ENCODE measurements around the gene ZYX.

ZYX gene

GRCh38 chr7:143352531-143353002, 28.6 kb upstream of the ZYX start:
- Histone ChIP-seq H3K4me3 (ENCODE audit: low read length in 2 of 2) (no peak overlapping the region), H3K9ac (ENCODE audit: low read length in 2 of 2) (no peak overlapping the region), H3K36me3 (ENCODE audit: control insufficient read depth in 2 of 2, insufficient read depth in 2 of 2, low read length in 2 of 2) (no peaks in the 10 kb centered on the region), H3K4me1 (ENCODE audit: control insufficient read depth, insufficient read depth, low read length) (no peaks in the 10 kb centered on the region), H3K9me3 (ENCODE audit: control insufficient read depth in 2 of 2, low read length in 2 of 2) (no peaks in the 10 kb centered on the region), H3K27ac (ENCODE audit: low read length) (no peak overlapping the region), H3K27me3 (ENCODE audit: control insufficient read depth in 1 of 2, insufficient read depth in 2 of 2, low read length in 2 of 2) (peaks cover 0 to 5% of the 10 kb centered on the region in 2 donors)

- peaks cover 0 to 7% of the 10 kb centered on the region in 2 donors for H3K27me3 ChIP-seq (ENCODE audit: control insufficient read depth in 1 of 2, insufficient read depth in 2 of 2, low read length in 2 of 2)
- no peak overlapping the region for H3K27ac ChIP-seq (ENCODE audit: low read length)
- no peaks in the 10 kb centered on the region for H3K36me3 ChIP-seq (ENCODE audit: control insufficient read depth in 2 of 2, insufficient read depth in 2 of 2, low read length in 2 of 2)
- H3K4me1 ChIP-seq (ENCODE audit: control insufficient read depth, insufficient read depth, low read length), result no peaks in the 10 kb centered on the region
- H3K9me3 ChIP-seq (ENCODE audit: control insufficient read depth in 2 of 2, low read length in 2 of 2), result no peaks in the 10 kb centered on the region
- no peak overlapping the region for H3K4me3 ChIP-seq (ENCODE audit: low read length in 2 of 2)
- no peak overlapping the region for H3K9ac ChIP-seq (ENCODE audit: low read length in 2 of 2)
Observed at GRCh38 chr7:143354376-143354775, 26.8 kb upstream of the ZYX start.

- H3K27me3 ChIP-seq (ENCODE audit: control insufficient read depth in 1 of 2, insufficient read depth in 2 of 2, low read length in 2 of 2), result peaks cover 6 to 8% of the 10 kb centered on the region in 2 donors
- no peak overlapping the region for H3K4me3 ChIP-seq (ENCODE audit: low read length in 2 of 2)
- H3K4me1 ChIP-seq (ENCODE audit: control insufficient read depth, insufficient read depth, low read length), result no peaks in the 10 kb centered on the region
- no peak overlapping the region for H3K9ac ChIP-seq (ENCODE audit: low read length in 2 of 2)
- no peaks in the 10 kb centered on the region for H3K36me3 ChIP-seq (ENCODE audit: control insufficient read depth in 2 of 2, insufficient read depth in 2 of 2, low read length in 2 of 2)
- H3K9me3 ChIP-seq (ENCODE audit: control insufficient read depth in 2 of 2, low read length in 2 of 2), result no peaks in the 10 kb centered on the region
- no peak overlapping the region for H3K27ac ChIP-seq (ENCODE audit: low read length)
Observed at GRCh38 chr7:143354965-143355364, 26.2 kb upstream of the ZYX start.

- H3K27ac ChIP-seq (ENCODE audit: low read length), result no peak overlapping the region
- peaks cover 6 to 11% of the 10 kb centered on the region in 2 donors for H3K27me3 ChIP-seq (ENCODE audit: control insufficient read depth in 1 of 2, insufficient read depth in 2 of 2, low read length in 2 of 2)
- H3K9me3 ChIP-seq (ENCODE audit: control insufficient read depth in 2 of 2, low read length in 2 of 2), result no peaks in the 10 kb centered on the region
- H3K4me3 ChIP-seq (ENCODE audit: low read length in 2 of 2), result no peak overlapping the region
- no peaks in the 10 kb centered on the region for H3K4me1 ChIP-seq (ENCODE audit: control insufficient read depth, insufficient read depth, low read length)
- no peak overlapping the region for H3K9ac ChIP-seq (ENCODE audit: low read length in 2 of 2)
- no peaks in the 10 kb centered on the region for H3K36me3 ChIP-seq (ENCODE audit: control insufficient read depth in 2 of 2, insufficient read depth in 2 of 2, low read length in 2 of 2)
Observed at GRCh38 chr7:143355450-143356385, 25.4 kb upstream of the ZYX start.

- Histone ChIP-seq H3K27ac (ENCODE audit: low read length) (no peak overlapping the region), H3K4me3 (ENCODE audit: low read length in 2 of 2) (no peak overlapping the region), H3K9ac (ENCODE audit: low read length in 2 of 2) (no peak overlapping the region), H3K27me3 (ENCODE audit: control insufficient read depth in 1 of 2, insufficient read depth in 2 of 2, low read length in 2 of 2) (peaks cover 11 to 14% of the 10 kb centered on the region in 2 donors), H3K4me1 (ENCODE audit: control insufficient read depth, insufficient read depth, low read length) (no peaks in the 10 kb centered on the region), H3K36me3 (ENCODE audit: control insufficient read depth in 2 of 2, insufficient read depth in 2 of 2, low read length in 2 of 2) (no peaks in the 10 kb centered on the region), H3K9me3 (ENCODE audit: control insufficient read depth in 2 of 2, low read length in 2 of 2) (no peaks in the 10 kb centered on the region)
Observed at GRCh38 chr7:143356414-143357050, 24.6 kb upstream of the ZYX start.

GRCh38 chr7:143358626-143359025, 22.5 kb upstream of the ZYX start:
- no peaks in the 10 kb centered on the region for H3K36me3 ChIP-seq (ENCODE audit: control insufficient read depth in 2 of 2, insufficient read depth in 2 of 2, low read length in 2 of 2)
- no peaks in the 10 kb centered on the region for H3K9me3 ChIP-seq (ENCODE audit: control insufficient read depth in 2 of 2, low read length in 2 of 2)
- H3K27ac ChIP-seq (ENCODE audit: low read length), result no peak overlapping the region
- no peak overlapping the region for H3K9ac ChIP-seq (ENCODE audit: low read length in 2 of 2)
- no peak overlapping the region for H3K4me3 ChIP-seq (ENCODE audit: low read length in 2 of 2)
- H3K27me3 ChIP-seq (ENCODE audit: control insufficient read depth in 1 of 2, insufficient read depth in 2 of 2, low read length in 2 of 2), result peaks cover 21 to 29% of the 10 kb centered on the region in 2 donors
- peaks cover 8% of the 10 kb centered on the region for H3K4me1 ChIP-seq (ENCODE audit: control insufficient read depth, insufficient read depth, low read length)

DNA sequence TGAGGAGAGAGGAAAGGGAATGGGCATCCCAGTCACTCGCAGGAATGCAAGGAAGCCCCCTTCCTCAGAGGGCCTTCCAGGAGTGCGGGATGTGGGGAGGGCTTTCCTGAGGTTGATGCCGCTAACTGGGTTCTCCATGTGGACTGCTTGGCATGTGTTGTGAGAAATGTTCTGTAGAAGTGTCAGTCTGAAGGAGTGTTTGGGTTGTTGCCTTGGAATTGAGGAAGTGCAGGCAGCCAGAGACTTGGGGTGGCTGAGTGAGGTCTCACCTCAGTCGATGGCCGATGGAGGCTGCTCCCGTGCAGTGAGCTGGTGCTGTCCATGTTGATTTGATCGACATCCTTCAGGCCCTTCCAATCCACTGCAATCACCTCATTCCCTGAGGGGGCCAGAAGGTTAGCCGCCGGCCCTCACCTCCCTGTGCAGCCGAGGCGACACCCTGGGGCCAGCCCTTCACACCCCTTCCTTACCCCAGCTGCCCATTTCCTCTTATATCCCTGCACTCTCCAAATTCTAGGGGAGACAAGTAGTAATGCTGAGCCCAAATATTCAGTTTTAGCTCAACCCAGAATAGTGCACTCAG, 21.3 kb upstream of the ZYX start:
- Histone ChIP-seq H3K4me1 (ENCODE audit: control insufficient read depth, insufficient read depth, low read length) (peaks cover 8% of the 10 kb centered on the region), H3K9me3 (ENCODE audit: control insufficient read depth in 2 of 2, low read length in 2 of 2) (no peaks in the 10 kb centered on the region), H3K9ac (ENCODE audit: low read length in 2 of 2) (no peak overlapping the region), H3K27ac (ENCODE audit: low read length) (no peak overlapping the region), H3K36me3 (ENCODE audit: control insufficient read depth in 2 of 2, insufficient read depth in 2 of 2, low read length in 2 of 2) (no peaks in the 10 kb centered on the region), H3K4me3 (ENCODE audit: low read length in 2 of 2) (no peak overlapping the region), H3K27me3 (ENCODE audit: control insufficient read depth in 1 of 2, insufficient read depth in 2 of 2, low read length in 2 of 2) (peaks cover 21 to 31% of the 10 kb centered on the region in 2 donors)

DNA sequence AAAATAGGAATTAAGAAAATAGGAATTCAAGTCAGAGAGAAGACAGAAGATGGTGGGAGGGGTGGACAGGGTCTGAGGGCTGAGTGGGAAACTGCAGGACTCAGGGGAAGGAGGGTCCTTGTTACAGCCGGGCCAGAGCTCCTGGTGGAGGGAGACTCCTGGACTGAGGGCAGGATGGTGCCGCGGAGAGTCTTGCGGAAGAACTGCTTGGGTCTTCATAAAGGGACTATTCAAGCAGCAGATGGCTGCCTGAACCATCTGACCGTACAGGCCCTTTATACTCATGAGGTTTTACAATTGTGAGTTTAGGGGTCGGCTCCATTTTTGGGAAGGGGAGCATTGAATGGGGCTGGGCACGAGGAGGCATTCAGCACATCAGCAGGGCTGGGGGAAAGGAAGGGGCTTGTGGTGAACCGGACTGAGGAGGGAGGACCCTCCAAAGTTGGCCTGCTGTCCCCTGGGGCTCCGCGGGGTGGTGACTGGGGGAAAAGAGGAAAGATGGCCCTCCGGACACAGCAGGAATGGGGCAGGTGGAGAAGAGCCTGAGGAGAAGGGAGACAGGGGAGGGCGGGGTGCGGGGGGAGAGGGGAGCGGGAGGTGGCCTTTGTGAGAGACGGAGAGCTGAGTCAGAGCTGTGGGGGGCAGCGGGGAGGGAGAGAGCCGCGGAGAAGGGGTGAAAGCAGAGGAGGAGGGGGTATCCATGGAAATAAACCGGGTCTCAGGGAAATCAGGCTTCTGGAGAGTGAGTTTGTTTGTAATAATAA, 20.2 kb upstream of the ZYX start:
- H3K27me3 ChIP-seq (ENCODE audit: control insufficient read depth in 1 of 2, insufficient read depth in 2 of 2, low read length in 2 of 2), result peaks cover 21 to 35% of the 10 kb centered on the region in 2 donors
- no peaks in the 10 kb centered on the region for H3K36me3 ChIP-seq (ENCODE audit: control insufficient read depth in 2 of 2, insufficient read depth in 2 of 2, low read length in 2 of 2)
- no peak overlapping the region for H3K4me3 ChIP-seq (ENCODE audit: low read length in 2 of 2)
- no peaks in the 10 kb centered on the region for H3K9me3 ChIP-seq (ENCODE audit: control insufficient read depth in 2 of 2, low read length in 2 of 2)
- peaks cover 8% of the 10 kb centered on the region for H3K4me1 ChIP-seq (ENCODE audit: control insufficient read depth, insufficient read depth, low read length)
- no peak overlapping the region for H3K27ac ChIP-seq (ENCODE audit: low read length)
- no peak overlapping the region for H3K9ac ChIP-seq (ENCODE audit: low read length in 2 of 2)

GRCh38 chr7:143361552-143362130, 19.5 kb upstream of the ZYX start:
- H3K4me1 ChIP-seq (ENCODE audit: control insufficient read depth, insufficient read depth, low read length), result peaks cover 8% of the 10 kb centered on the region
- peak overlapping the region; percentile 38 to 75 for H3K4me3 ChIP-seq (ENCODE audit: low read length in 2 of 2)
- no peak overlapping the region for H3K27ac ChIP-seq (ENCODE audit: low read length)
- no peak overlapping the region for H3K9ac ChIP-seq (ENCODE audit: low read length in 2 of 2)
- H3K36me3 ChIP-seq (ENCODE audit: control insufficient read depth in 2 of 2, insufficient read depth in 2 of 2, low read length in 2 of 2), result no peaks in the 10 kb centered on the region
- peaks cover 21 to 35% of the 10 kb centered on the region in 2 donors for H3K27me3 ChIP-seq (ENCODE audit: control insufficient read depth in 1 of 2, insufficient read depth in 2 of 2, low read length in 2 of 2)
- H3K9me3 ChIP-seq (ENCODE audit: control insufficient read depth in 2 of 2, low read length in 2 of 2), result no peaks in the 10 kb centered on the region

All from stomach smooth muscle (tissue), 2 donors.